Measurements from ENCODE around the gene FHL1.

GRCh38 chrX:136250191-136251040 is 103.1 kb downstream of the FHL1 start:
- TF ChIP-seq CTCF (conservative IDR thresholded peaks at IDR 0.05; ENCODE audit: low read depth, low read length) (no peak), EZH2 (IDR thresholded peaks at IDR 0.05; ENCODE audit: low read length, unreplicated experiment) (no peak)

Data from PC-3 (cell line).